ENCODE measurements around the gene SLC7A7. TPM values are rescaled to one million over a fixed set of nuclear protein-coding genes. Genes with fewer than 3 reads are reported as not detected.

SLC7A7 gene
- total and polyA plus RNA-seq, 7 donors = 0.93 to 2.6 (median 1.8) TPM

- Histone ChIP-seq H3K9me3 (no peaks in the 10 kb centered on the region), H3K4me3 (no peak overlapping the region), H3K36me3 (ENCODE audit: insufficient read depth in 1 of 2, low read depth in 1 of 2) (peaks cover 0 to 24% of the 10 kb centered on the region in 2 donors), H3K27me3 (ENCODE audit: insufficient read depth in 3 of 3, low read length in 2 of 3) (peaks cover 0 to 8% (median 0%) of the 10 kb centered on the region in 3 donors), H3K4me1 (peaks cover 5% of the 10 kb centered on the region), H3K27ac (no peak overlapping the region)
- ATAC-seq (no peak), DNase-seq (peak in 1 of 2 donors; percentile 22)
- intact Hi-C loops (cut with DNase I) = no loop called here
- WGBS, 3 donors = 86 to 93% (median 89%) methylated on average over 21 of the region's 21 CpGs
- no peak for TF ChIP-seq CTCF (IDR thresholded peaks at IDR 0.05)
Observed at GRCh38 chr14:22843123-22843925, 28.1 kb upstream of the SLC7A7 start.

GRCh38 chr14:22842211-22843122, 27.2 kb upstream of the SLC7A7 start:
- Histone ChIP-seq H3K27me3 (ENCODE audit: insufficient read depth in 3 of 3, low read length in 2 of 3) (peaks cover 0 to 15% (median 6%) of the 10 kb centered on the region in 3 donors), H3K9me3 (no peaks in the 10 kb centered on the region), H3K36me3 (ENCODE audit: insufficient read depth in 1 of 2, low read depth in 1 of 2) (peaks cover 0 to 24% of the 10 kb centered on the region in 2 donors)

GRCh38 chr14:22841769-22842168, 26.5 kb upstream of the SLC7A7 start:
- H3K4me3 ChIP-seq = no peak overlapping the region
- no peak for TF ChIP-seq CTCF (IDR thresholded peaks at IDR 0.05)
- peaks cover 3% of the 10 kb centered on the region for H3K4me1 ChIP-seq
- no peak overlapping the region for H3K27ac ChIP-seq
- H3K9me3 ChIP-seq = no peaks in the 10 kb centered on the region
- intact Hi-C loops (cut with DNase I) = no loop called here
- WGBS, 3 donors = 93 to 97% (median 96%) methylated on average over 8 of the region's 8 CpGs
- ATAC-seq (no peak), DNase-seq (no peak)
- peaks cover 0 to 16% (median 10%) of the 10 kb centered on the region in 3 donors for H3K27me3 ChIP-seq (ENCODE audit: insufficient read depth in 3 of 3, low read length in 2 of 3)
- H3K36me3 ChIP-seq (ENCODE audit: insufficient read depth in 1 of 2, low read depth in 1 of 2) = peaks cover 0 to 24% of the 10 kb centered on the region in 2 donors

More at GRCh38 chr14:22842211-22843122, 27.2 kb upstream of the SLC7A7 start:
- DNase-seq (peak in 1 of 2 donors; percentile 34), ATAC-seq (no peak)
- no peak overlapping the region for H3K4me3 ChIP-seq
- WGBS, 3 donors = 90 to 92% (median 91%) methylated on average over 28 of the region's 28 CpGs
- no peak for TF ChIP-seq CTCF (IDR thresholded peaks at IDR 0.05)
- no peak overlapping the region for H3K27ac ChIP-seq
- intact Hi-C loops (cut with DNase I) = no loop called here
- peaks cover under 1% of the 10 kb centered on the region for H3K4me1 ChIP-seq

- no peak for ATAC-seq
- 94 to 95% (median 95%) methylated on average over 9 of the region's 9 CpGs for WGBS, 3 donors
Observed at GRCh38 chr14:22841311-22841710, 26.1 kb upstream of the SLC7A7 start.

More at GRCh38 chr14:22841311-22841710, 26.1 kb upstream of the SLC7A7 start:
- peaks cover 6% of the 10 kb centered on the region for H3K4me1 ChIP-seq
- no peak for TF ChIP-seq CTCF (IDR thresholded peaks at IDR 0.05)
- H3K36me3 ChIP-seq (ENCODE audit: insufficient read depth in 1 of 2, low read depth in 1 of 2) = peaks cover 0 to 24% of the 10 kb centered on the region in 2 donors
- no peaks in the 10 kb centered on the region for H3K9me3 ChIP-seq
- intact Hi-C loops (cut with DNase I) = no loop called here
- peaks cover 0 to 16% (median 13%) of the 10 kb centered on the region in 3 donors for H3K27me3 ChIP-seq (ENCODE audit: insufficient read depth in 3 of 3, low read length in 2 of 3)
- H3K4me3 ChIP-seq = no peak overlapping the region
- peak in 1 of 2 donors; percentile 37 for DNase-seq
- H3K27ac ChIP-seq = no peak overlapping the region

All from psoas muscle (tissue), 8 donors.